Panc1 (cell line): ENCODE results near the gene ASCL3. TPM values are rescaled to one million over a fixed set of nuclear protein-coding genes. Genes with fewer than 3 reads are reported as not detected.

Source experiments
- ATAC-seq: fragments of 200-7000 bp; cut with Tn5 transposase; 2 replicates; pipeline ENCODE4 v1.9.1; 2020; ENCODE audit warnings: mild to moderate bottlenecking, moderate library complexity
- BruUV-seq: library from RNA; stranded (reverse); fragments of 400-500 nt; replicated peaks from 2 replicates; lab custom pipeline; 2021; lab: Mats Ljungman, UMichigan
- CTCF ChIA-PET: fragments of 300-600 bp; sonication (Branson Sonifier 250); formaldehyde crosslinking; loops from one replicate; lab custom pipeline; 2022; ENCODE audit warnings: antibody characterized with exemption; lab: Charles Lee
- POLR2A ChIA-PET: fragments of 300-600 bp; sonication (Branson Sonifier 250); formaldehyde crosslinking; loops from one replicate; lab custom pipeline; 2022; ENCODE audit warnings: antibody characterized with exemption; lab: Charles Lee
- DNase-seq: peaks from one replicate; pipeline ENCODE4 v3.0.0-alpha.2; 2010; ENCODE audit warnings: low read depth, low spot score
- H3K27ac ChIP-seq: 2 replicates; pipeline ENCODE4 v1.5.1; 2011; ENCODE audit warnings: mild to moderate bottlenecking, low read length, inconsistent platforms
- H3K27me3 ChIP-seq: fragments of 200-500 bp; sonication (Bioruptor generic); 2 replicates; pipeline ENCODE4 v1.6.0; 2014; ENCODE audit warnings: low read length, inconsistent platforms; ENCODE audit not compliant: control insufficient read depth, insufficient read depth
- H3K36me3 ChIP-seq: fragments of 200-500 bp; sonication (Bioruptor generic); 2 replicates; pipeline ENCODE4 v1.5.1; 2014; ENCODE audit warnings: inconsistent platforms, mild to moderate bottlenecking, low read length, moderate library complexity; ENCODE audit not compliant: control insufficient read depth, insufficient read depth
- H3K4me1 ChIP-seq: 2 replicates; pipeline ENCODE4 v1.5.1; 2011; ENCODE audit warnings: inconsistent platforms, mild to moderate bottlenecking, low read length, moderate library complexity; ENCODE audit not compliant: control insufficient read depth, insufficient read depth
- H3K4me3 ChIP-seq, 2 experiments: 2 replicates each; pipeline ENCODE4 v1.5.1; 2011 to 2012; ENCODE audit warnings: low read depth in 2 of 2, low read length in 2 of 2, mild to moderate bottlenecking in 2 of 2, inconsistent platforms in 1 of 2, moderate library complexity in 1 of 2
- H3K9me3 ChIP-seq: fragments of 200-500 bp; sonication (Bioruptor generic); 2 replicates; pipeline ENCODE4 v1.5.1; 2014; ENCODE audit warnings: low read depth, mild to moderate bottlenecking, inconsistent platforms, low read length, moderate library complexity; ENCODE audit not compliant: control insufficient read depth, insufficient read depth
- POLR2AphosphoS5 ChIP-seq: IDR thresholded peaks from 2 replicates; pipeline ENCODE4 v1.6.1; 2012; ENCODE audit warnings: mild to moderate bottlenecking, low read depth, low read length, moderate library complexity
- SIN3A ChIP-seq: IDR thresholded peaks from 2 replicates; pipeline ENCODE4 v1.6.1; 2012; ENCODE audit warnings: low read depth, mild to moderate bottlenecking, low read length, moderate library complexity, borderline replicate concordance; ENCODE audit not compliant: insufficient read depth
- TCF7L2 ChIP-seq: IDR thresholded peaks from 2 replicates; pipeline ENCODE4 v1.6.1; 2011; ENCODE audit warnings: mild to moderate bottlenecking, low read depth, low read length, inconsistent platforms
- in situ Hi-C: cut with HindIII; loops from 2 replicates; pipeline ENCODE4 v1.10.0; 2016; ENCODE audit warnings: low sequenced_read_pairs, low pct_unique_long_range_greater_than_20kb
- intact Hi-C: fragments of 100-400 bp; cut with micrococcal nuclease; formaldehyde crosslinking; loops from one replicate; pipeline ENCODE4 v1.10.0; 2022; ENCODE audit not compliant: unreplicated experiment
- total RNA-seq: library from RNA; stranded (reverse); gene quantifications from one replicate; pipeline ENCODE4 v1.2.1, GENCODE V29; 2021; ENCODE audit not compliant: unreplicated experiment
- TF ChIP-seq, protein P1 (sequence below): fragments of 450-650 bp; IDR thresholded peaks from 2 replicates; pipeline ENCODE4 v1.5.1; 2017; ENCODE audit warnings: mild to moderate bottlenecking
- TF ChIP-seq, protein P2 (sequence below), 2 experiments: IDR thresholded peaks; 2 replicates each; pipeline ENCODE4 v1.6.1; 2011 to 2012; ENCODE audit warnings: low read depth in 2 of 2, control low read depth in 1 of 2, low read length in 1 of 2, mild to moderate bottlenecking in 1 of 2, moderate library complexity in 1 of 2; ENCODE audit not compliant: insufficient read depth in 1 of 2

ASCL3 gene
- total RNA-seq, 1 experiment from 2014 or later, result not detected

DNA sequence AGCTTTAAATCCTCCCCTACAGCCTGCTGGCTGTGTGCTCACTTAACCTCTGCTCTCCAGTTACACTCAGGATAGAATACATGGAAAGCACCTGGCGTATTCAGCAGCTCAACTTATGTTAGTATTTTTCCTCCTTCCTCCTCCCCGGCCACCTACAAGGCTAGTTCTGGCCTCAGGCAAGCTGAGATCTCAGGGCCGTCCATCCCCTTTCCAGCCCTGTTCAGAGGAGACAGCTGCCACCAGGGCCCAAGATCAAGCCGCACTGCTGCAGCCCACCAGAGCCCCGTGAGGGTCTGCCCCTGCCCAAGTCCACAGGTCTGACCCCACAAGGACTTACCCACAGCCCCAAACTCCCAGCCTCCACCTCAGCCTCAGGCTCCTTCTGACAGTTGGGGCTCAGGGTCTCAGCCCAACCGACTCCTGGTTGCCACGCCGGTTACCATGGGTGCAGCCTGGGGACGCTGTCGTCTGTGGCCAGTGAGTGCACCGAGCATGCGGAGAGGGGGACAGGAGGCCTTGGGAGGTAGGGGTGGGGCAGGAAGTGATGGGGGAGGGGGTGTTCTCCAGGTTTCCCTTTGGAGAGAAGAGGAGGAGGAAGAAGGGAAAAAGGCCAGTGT, 10.1 kb downstream of the ASCL3 start, which contains the start of gene C11orf16:
Gene C11orf16 (minus strand): TSS at position 384 of the 617 bp plus-strand sequence. CDS start 639 bp downstream, outside the sequence.
- POLR2A ChIA-PET, result interaction anchor here (0.5 kb wide), 2 partner anchors 20 to 455 kb away, joined by 4 to 7 read pairs; no protein-coding TSS in a partner anchor
- Histone ChIP-seq H3K36me3 (no peaks in the 10 kb centered on the region), H3K27ac (no peak within 1 kb of the TSS), H3K27me3 (no peaks in the 10 kb centered on the region), H3K9me3 (no peaks in the 10 kb centered on the region), H3K4me1 (no peaks in the 10 kb centered on the region; the same call in 1 of the 2 replicates), H3K4me3 (no peak within 1 kb of the TSS)
- in situ Hi-C loops (no loop called here), intact Hi-C loops (no loop called here)
- CTCF ChIA-PET, result no interaction called here
- TF ChIP-seq TCF7L2, result no peak
- no peak for TF ChIP-seq SIN3A
- TF ChIP-seq, protein P1, sequence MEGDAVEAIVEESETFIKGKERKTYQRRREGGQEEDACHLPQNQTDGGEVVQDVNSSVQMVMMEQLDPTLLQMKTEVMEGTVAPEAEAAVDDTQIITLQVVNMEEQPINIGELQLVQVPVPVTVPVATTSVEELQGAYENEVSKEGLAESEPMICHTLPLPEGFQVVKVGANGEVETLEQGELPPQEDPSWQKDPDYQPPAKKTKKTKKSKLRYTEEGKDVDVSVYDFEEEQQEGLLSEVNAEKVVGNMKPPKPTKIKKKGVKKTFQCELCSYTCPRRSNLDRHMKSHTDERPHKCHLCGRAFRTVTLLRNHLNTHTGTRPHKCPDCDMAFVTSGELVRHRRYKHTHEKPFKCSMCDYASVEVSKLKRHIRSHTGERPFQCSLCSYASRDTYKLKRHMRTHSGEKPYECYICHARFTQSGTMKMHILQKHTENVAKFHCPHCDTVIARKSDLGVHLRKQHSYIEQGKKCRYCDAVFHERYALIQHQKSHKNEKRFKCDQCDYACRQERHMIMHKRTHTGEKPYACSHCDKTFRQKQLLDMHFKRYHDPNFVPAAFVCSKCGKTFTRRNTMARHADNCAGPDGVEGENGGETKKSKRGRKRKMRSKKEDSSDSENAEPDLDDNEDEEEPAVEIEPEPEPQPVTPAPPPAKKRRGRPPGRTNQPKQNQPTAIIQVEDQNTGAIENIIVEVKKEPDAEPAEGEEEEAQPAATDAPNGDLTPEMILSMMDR, result no peak
- TF ChIP-seq POLR2AphosphoS5, result no peak
- TF ChIP-seq, protein P2, sequence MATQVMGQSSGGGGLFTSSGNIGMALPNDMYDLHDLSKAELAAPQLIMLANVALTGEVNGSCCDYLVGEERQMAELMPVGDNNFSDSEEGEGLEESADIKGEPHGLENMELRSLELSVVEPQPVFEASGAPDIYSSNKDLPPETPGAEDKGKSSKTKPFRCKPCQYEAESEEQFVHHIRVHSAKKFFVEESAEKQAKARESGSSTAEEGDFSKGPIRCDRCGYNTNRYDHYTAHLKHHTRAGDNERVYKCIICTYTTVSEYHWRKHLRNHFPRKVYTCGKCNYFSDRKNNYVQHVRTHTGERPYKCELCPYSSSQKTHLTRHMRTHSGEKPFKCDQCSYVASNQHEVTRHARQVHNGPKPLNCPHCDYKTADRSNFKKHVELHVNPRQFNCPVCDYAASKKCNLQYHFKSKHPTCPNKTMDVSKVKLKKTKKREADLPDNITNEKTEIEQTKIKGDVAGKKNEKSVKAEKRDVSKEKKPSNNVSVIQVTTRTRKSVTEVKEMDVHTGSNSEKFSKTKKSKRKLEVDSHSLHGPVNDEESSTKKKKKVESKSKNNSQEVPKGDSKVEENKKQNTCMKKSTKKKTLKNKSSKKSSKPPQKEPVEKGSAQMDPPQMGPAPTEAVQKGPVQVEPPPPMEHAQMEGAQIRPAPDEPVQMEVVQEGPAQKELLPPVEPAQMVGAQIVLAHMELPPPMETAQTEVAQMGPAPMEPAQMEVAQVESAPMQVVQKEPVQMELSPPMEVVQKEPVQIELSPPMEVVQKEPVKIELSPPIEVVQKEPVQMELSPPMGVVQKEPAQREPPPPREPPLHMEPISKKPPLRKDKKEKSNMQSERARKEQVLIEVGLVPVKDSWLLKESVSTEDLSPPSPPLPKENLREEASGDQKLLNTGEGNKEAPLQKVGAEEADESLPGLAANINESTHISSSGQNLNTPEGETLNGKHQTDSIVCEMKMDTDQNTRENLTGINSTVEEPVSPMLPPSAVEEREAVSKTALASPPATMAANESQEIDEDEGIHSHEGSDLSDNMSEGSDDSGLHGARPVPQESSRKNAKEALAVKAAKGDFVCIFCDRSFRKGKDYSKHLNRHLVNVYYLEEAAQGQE (IDR thresholded peaks at IDR 0.05; ENCODE audit: insufficient read depth in 1 of 2, low read depth in 2 of 2, low read length in 1 of 2), result no peak
- ATAC-seq (peak; percentile 59), DNase-seq (no peak)
- no TSS peak for BruUV-seq

DNA sequence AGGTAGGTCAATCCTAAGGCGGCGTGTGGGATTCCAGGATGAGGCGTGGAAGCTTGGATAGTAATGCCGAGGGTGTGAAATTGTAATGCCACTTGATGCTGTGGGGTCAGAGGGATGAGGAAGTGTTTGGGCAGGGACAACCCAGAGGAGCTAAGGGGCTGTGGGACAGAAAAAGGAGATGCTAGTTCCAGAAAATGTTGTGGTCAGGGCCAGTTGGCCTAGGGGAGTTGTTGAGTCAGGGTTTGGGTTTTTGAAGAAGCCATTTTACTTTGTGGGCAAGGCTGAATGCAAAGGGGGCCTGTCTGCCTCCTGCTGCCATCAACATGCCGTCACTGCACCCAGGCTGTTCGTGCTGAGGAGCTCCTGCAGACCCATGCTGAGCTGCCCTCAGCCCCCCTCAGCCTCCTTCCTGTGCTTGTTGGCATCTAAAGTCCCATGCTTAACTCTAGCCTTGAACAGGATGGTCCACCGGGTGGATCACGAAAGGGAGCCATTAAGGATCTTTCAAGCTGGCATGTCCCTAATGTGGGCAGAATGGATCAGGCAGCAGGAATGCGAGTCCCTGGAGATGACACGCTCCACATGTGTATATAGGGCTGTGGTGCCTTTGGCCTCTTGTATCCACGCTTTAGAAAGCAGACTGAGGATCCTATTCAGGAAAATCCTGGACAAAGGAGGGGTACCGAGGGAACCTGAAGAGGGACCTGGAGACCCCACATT, 12.2 kb downstream of the ASCL3 start:
- no peaks in the 10 kb centered on the region for H3K36me3 ChIP-seq
- TF ChIP-seq TCF7L2 (no peak), SIN3A (no peak), POLR2AphosphoS5 (no peak)
- TF ChIP-seq, protein P2 (IDR thresholded peaks at IDR 0.05; ENCODE audit: insufficient read depth in 1 of 2, low read depth in 2 of 2, low read length in 1 of 2), result no peak
- TF ChIP-seq, protein P1, result no peak
- in situ Hi-C loops (no loop called here), intact Hi-C loops (no loop called here)
- POLR2A ChIA-PET, result interaction anchor here (0.6 kb wide), 1 partner anchor 109 kb away, joined by 3 read pairs; no protein-coding TSS in a partner anchor
- CTCF ChIA-PET, result no interaction called here
- DNase-seq, result no peak
- ATAC-seq, result no peak
- H3K4me3 ChIP-seq, result no peak overlapping the region
- H3K27ac ChIP-seq, result no peak overlapping the region
- no TSS peak for BruUV-seq
- no peaks in the 10 kb centered on the region for H3K9me3 ChIP-seq
- no peaks in the 10 kb centered on the region for H3K27me3 ChIP-seq
- no peaks in the 10 kb centered on the region; the same call in 1 of the 2 replicates for H3K4me1 ChIP-seq
